Fibroblast of skin of back (primary cell): Measurements from ENCODE around the gene SUSD2.
A peak's percentile ranks its signal among the peaks of the same experiment; 100 is the strongest.
"Not testable (repeated sequence)": the region's sequence is repeated elsewhere in the genome, so short reads cannot be mapped to it uniquely, and the experiment has no call there.

Experiments used
- DNase-seq: peaks from one replicate; pipeline ENCODE4 v3.0.0-alpha.2; 2013

SUSD2 gene

GRCh38 chr22:24177456-24177855 is 3.8 kb upstream of the SUSD2 start:
- no peak for DNase-seq

- no peak for DNase-seq
Observed at GRCh38 chr22:24178021-24178431, 3.3 kb upstream of the SUSD2 start.

GRCh38 chr22:24178502-24179440 is 2.5 kb upstream of the SUSD2 start:
- peak; percentile 37 for DNase-seq

GRCh38 chr22:24179478-24180210 is 1.6 kb upstream of the SUSD2 start:
- DNase-seq: no peak

- DNase-seq: no peak
Observed at GRCh38 chr22:24180316-24181087, 785 bp upstream of the SUSD2 start.

GRCh38 chr22:24181996-24182899 is 961 bp downstream of the SUSD2 start:
- DNase-seq: no peak

- not testable (repeated sequence) for DNase-seq
Observed at GRCh38 chr22:24182900-24183246, 1.6 kb downstream of the SUSD2 start.

GRCh38 chr22:24183321-24184031 is 2.2 kb downstream of the SUSD2 start:
- no peak for DNase-seq

- no peak for DNase-seq
Observed at GRCh38 chr22:24184057-24184798, 2.9 kb downstream of the SUSD2 start.

GRCh38 chr22:24185001-24185500 is 3.8 kb downstream of the SUSD2 start:
- no peak for DNase-seq

- no peak for DNase-seq
Observed at GRCh38 chr22:24185501-24186351, 4.4 kb downstream of the SUSD2 start.

- no peak for DNase-seq
Observed at GRCh38 chr22:24186352-24186740, 5.1 kb downstream of the SUSD2 start.

- no peak for DNase-seq
Observed at GRCh38 chr22:24186892-24187670, 5.8 kb downstream of the SUSD2 start.

GRCh38 chr22:24187731-24188644 is 6.7 kb downstream of the SUSD2 start:
- DNase-seq: no peak

GRCh38 chr22:24188705-24189248 is 7.5 kb downstream of the SUSD2 start:
- no peak for DNase-seq

GRCh38 chr22:24189249-24190158 is 8.2 kb downstream of the SUSD2 start:
- DNase-seq: peak; percentile 53
